Stomach (tissue), 4 donors: ENCODE measurements around the gene WIZ.

Experiments
- EP300 ChIP-seq: sonication (generic); formaldehyde crosslinking; IDR thresholded peaks from one replicate; pipeline ENCODE4 v1.6.1; 2017; ENCODE audit warnings: antibody characterized with exemption
- POLR2A ChIP-seq, 4 donors: fragments of 450-650 bp; IDR thresholded peaks; one replicate each; pipeline ENCODE4 v1.6.1; 2016; ENCODE audit warnings: antibody characterized with exemption in 4 of 4, control low read depth in 2 of 4, mild to moderate bottlenecking in 1 of 4, moderate library complexity in 1 of 4
- TF ChIP-seq, protein P1 (sequence below), 7 experiments: fragments of 450-650 bp in 4 of 7; fragments of 200-600 bp in 3 of 7; sonication (generic) in 3 of 7; IDR thresholded peaks; one replicate each; pipeline ENCODE4 v1.5.1; 2016 to 2019; ENCODE audit warnings: antibody characterized with exemption in 7 of 7, control low read depth in 2 of 7, mild to moderate bottlenecking in 1 of 7

DNA sequence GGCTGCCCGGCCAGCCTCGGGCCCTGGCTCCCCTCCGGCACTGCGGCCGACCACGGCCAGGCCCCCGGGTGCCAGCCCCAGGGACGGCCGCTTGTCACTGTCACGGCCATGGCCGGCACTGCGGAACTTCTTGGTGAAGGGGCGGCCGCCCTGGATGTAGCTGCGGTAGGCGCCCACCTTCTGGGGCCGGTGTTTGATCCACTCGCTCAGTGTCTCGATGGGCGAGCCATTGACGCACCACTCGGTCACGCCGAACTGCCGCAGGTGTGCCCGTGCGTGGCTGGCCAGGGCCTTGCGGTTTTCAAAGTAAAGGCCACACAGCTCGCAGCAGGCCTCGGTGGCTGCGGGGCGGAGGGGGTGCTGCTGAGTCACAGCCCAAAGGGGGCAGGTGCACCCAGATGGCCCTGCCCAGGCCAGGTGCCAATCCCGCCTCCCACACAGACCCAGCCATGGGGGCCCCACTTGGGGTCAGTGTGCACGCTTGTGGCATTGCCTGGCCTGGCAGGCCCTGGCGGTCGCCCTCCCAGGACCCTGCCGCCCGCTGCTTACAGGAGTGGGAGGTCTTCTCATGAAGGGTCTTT lies 25.0 kb downstream of the WIZ start:
- TF ChIP-seq POLR2A (IDR thresholded peaks at IDR 0.05) (no peak), EP300 (no peak)
- TF ChIP-seq, protein P1, sequence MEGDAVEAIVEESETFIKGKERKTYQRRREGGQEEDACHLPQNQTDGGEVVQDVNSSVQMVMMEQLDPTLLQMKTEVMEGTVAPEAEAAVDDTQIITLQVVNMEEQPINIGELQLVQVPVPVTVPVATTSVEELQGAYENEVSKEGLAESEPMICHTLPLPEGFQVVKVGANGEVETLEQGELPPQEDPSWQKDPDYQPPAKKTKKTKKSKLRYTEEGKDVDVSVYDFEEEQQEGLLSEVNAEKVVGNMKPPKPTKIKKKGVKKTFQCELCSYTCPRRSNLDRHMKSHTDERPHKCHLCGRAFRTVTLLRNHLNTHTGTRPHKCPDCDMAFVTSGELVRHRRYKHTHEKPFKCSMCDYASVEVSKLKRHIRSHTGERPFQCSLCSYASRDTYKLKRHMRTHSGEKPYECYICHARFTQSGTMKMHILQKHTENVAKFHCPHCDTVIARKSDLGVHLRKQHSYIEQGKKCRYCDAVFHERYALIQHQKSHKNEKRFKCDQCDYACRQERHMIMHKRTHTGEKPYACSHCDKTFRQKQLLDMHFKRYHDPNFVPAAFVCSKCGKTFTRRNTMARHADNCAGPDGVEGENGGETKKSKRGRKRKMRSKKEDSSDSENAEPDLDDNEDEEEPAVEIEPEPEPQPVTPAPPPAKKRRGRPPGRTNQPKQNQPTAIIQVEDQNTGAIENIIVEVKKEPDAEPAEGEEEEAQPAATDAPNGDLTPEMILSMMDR (IDR thresholded peaks at IDR 0.05): no peak
